Motor neuron (in vitro differentiated cells): ENCODE results near the gene COX6A1. TPM values are rescaled to one million over a fixed set of nuclear protein-coding genes. Genes with fewer than 3 reads are reported as not detected.

Source experiments
- ATAC-seq, 8 experiments: fragments of 200-7000 bp; cut with Tn5 transposase; replicated peaks in 6 of 8; 2 replicates each; pipeline ENCODE4 v1.8.0; 2021; ENCODE audit warnings: mild to moderate bottlenecking in 8 of 8, moderate library complexity in 8 of 8
- H3K27ac ChIP-seq, 2 donors: fragments of 250-450 bp; sonication (Bioruptor Pico); 2 replicates each; pipeline ENCODE4 v1.9.0; 2021; ENCODE audit warnings: antibody characterized with exemption in 2 of 2, mild to moderate bottlenecking in 2 of 2, moderate library complexity in 1 of 2
- H3K4me1 ChIP-seq, 2 donors: fragments of 250-450 bp; sonication (Bioruptor Pico); replicated peaks in 1 of 2; 2 replicates each; pipeline ENCODE4 v1.6.1; 2021; ENCODE audit warnings: antibody characterized with exemption in 2 of 2, mild to moderate bottlenecking in 2 of 2, moderate library complexity in 1 of 2
- H3K4me3 ChIP-seq, 5 donors: fragments of 250-450 bp; sonication (Bioruptor Pico); 2 replicates each; pipeline ENCODE4 v1.9.0; 2021; ENCODE audit warnings: antibody characterized with exemption in 5 of 5, mild to moderate bottlenecking in 5 of 5, moderate library complexity in 4 of 5
- WGBS, 10 experiments: fragments of 450-650 bp; shearing (Covaris generic); methylation state at CpG; one replicate each; pipeline ENCODE4 v1.0.0; 2022; 5-methylcytosine and 5-hydroxymethylcytosine counted together
- in situ Hi-C, 9 experiments: fragments of 400-800 bp; cut with MboI; loops; one replicate each; pipeline ENCODE4 v1.15.0; 2021; ENCODE audit warnings: low sequenced_read_pairs in 9 of 9, low pct_unique_long_range_greater_than_20kb in 2 of 9; ENCODE audit not compliant: unreplicated experiment in 9 of 9
- total RNA-seq, 8 experiments: library from RNA; unstranded; fragments of 300-600 nt; gene quantifications; 2 replicates each; pipeline versions ENCODE4 v1.2.3 to v1.2.4, GENCODE V29; 2022

COX6A1 gene
- total RNA-seq, 8 experiments from 2014 or later, result 604 to 967 (median 671) TPM

- ATAC-seq, result no peak
- Histone ChIP-seq H3K27ac (no peak overlapping the region), H3K4me3 (no peak overlapping the region), H3K4me1 (peaks cover 13 to 16% of the 10 kb centered on the region in 2 donors)
- 40 to 100% (median 97%) methylated on average over 1 to 8 of the region's 11 CpGs; no CpG with 5 or more reads in 7 of the 10 experiments for WGBS, 10 experiments
- in situ Hi-C loops, result no loop called here
Observed at GRCh38 chr12:120408771-120409170, 29.1 kb upstream of the COX6A1 start.

- in situ Hi-C loops, result no loop called here
- no peak overlapping the region for H3K4me3 ChIP-seq
- H3K27ac ChIP-seq, result no peak overlapping the region
- H3K4me1 ChIP-seq, result peaks cover 10 to 17% of the 10 kb centered on the region in 2 donors
- ATAC-seq, result no peak
- WGBS, 10 experiments, result 10 to 70% (median 49%) methylated on average over 1 to 4 of the region's 7 CpGs; no CpG with 5 or more reads in 2 of the 10 experiments
Observed at GRCh38 chr12:120412421-120412820, 25.5 kb upstream of the COX6A1 start.

GRCh38 chr12:120413901-120414695 lies 23.8 kb upstream of the COX6A1 start:
- WGBS, 10 experiments, result 0 to 100% (median 15%) methylated on average over 1 to 8 of the region's 13 CpGs; no CpG with 5 or more reads in 2 of the 10 experiments
- in situ Hi-C loops, result no loop called here
- H3K4me3 ChIP-seq, result peak overlapping the region in 1 of 5 donors; percentile 3

GRCh38 chr12:120416490-120417216 lies 21.3 kb upstream of the COX6A1 start:
- in situ Hi-C loops, result no loop called here
- ATAC-seq, result no peak
- no peak overlapping the region for H3K4me3 ChIP-seq
- 50 to 100% (median 80%) methylated on average over 1 to 6 of the region's 7 CpGs; no CpG with 5 or more reads in 1 of the 10 experiments for WGBS, 10 experiments
- peaks cover 10 to 17% of the 10 kb centered on the region in 2 donors for H3K4me1 ChIP-seq
- no peak overlapping the region for H3K27ac ChIP-seq

More at GRCh38 chr12:120413901-120414695, 23.8 kb upstream of the COX6A1 start:
- peaks cover 10 to 17% of the 10 kb centered on the region in 2 donors for H3K4me1 ChIP-seq
- ATAC-seq, result peak; percentile 56 to 99 (median 98)
- peak overlapping the region; percentile 86 to 87 for H3K27ac ChIP-seq

- ATAC-seq, result no peak
- peaks cover 8 to 10% of the 10 kb centered on the region in 2 donors for H3K4me1 ChIP-seq
- H3K27ac ChIP-seq, result no peak overlapping the region
- no peak overlapping the region for H3K4me3 ChIP-seq
- WGBS, 10 experiments, result 55 to 91% (median 89%) methylated on average over 2 to 4 of the region's 4 CpGs; no CpG with 5 or more reads in 5 of the 10 experiments
- in situ Hi-C loops, result no loop called here
Observed at GRCh38 chr12:120417917-120418580, 19.9 kb upstream of the COX6A1 start.

GRCh38 chr12:120421701-120422100 lies 16.2 kb upstream of the COX6A1 start:
- 67 to 100% (median 86%) methylated on average over 1 to 4 of the region's 4 CpGs; no CpG with 5 or more reads in 3 of the 10 experiments for WGBS, 10 experiments
- in situ Hi-C loops, result no loop called here
- no peak for ATAC-seq
- Histone ChIP-seq H3K4me3 (no peak overlapping the region), H3K4me1 (peaks cover 0 to 6% of the 10 kb centered on the region in 2 donors), H3K27ac (no peak overlapping the region)

GRCh38 chr12:120422892-120423456 lies 14.9 kb upstream of the COX6A1 start:
- in situ Hi-C loops, result no loop called here
- WGBS, 10 experiments, result 20 to 100% (median 72%) methylated on average over 1 to 6 of the region's 7 CpGs; no CpG with 5 or more reads in 3 of the 10 experiments

GRCh38 chr12:120425797-120426196 lies 12.1 kb upstream of the COX6A1 start:
- ATAC-seq, result no peak

More at GRCh38 chr12:120422892-120423456, 14.9 kb upstream of the COX6A1 start:
- ATAC-seq, result no peak
- peaks cover 0 to 6% of the 10 kb centered on the region in 2 donors for H3K4me1 ChIP-seq
- no peak overlapping the region for H3K4me3 ChIP-seq
- no peak overlapping the region for H3K27ac ChIP-seq

GRCh38 chr12:120428597-120429229 lies 9.2 kb upstream of the COX6A1 start:
- WGBS, 10 experiments, result 0 to 90% (median 56%) methylated on average over 1 to 7 of the region's 8 CpGs; no CpG with 5 or more reads in 2 of the 10 experiments
- peaks cover 0 to 8% of the 10 kb centered on the region in 2 donors for H3K4me1 ChIP-seq
- ATAC-seq, result peak in 2 of 8 experiments; percentile 54 to 56
- no peak overlapping the region for H3K4me3 ChIP-seq
- in situ Hi-C loops, result loop anchor here in 3 of 9 experiments (25.0 kb wide), 1 partner anchor 91 kb away; the partner anchor contains the start of gene PLA2G1B (in 3 of the 3)
- H3K27ac ChIP-seq, result no peak overlapping the region

More at GRCh38 chr12:120425797-120426196, 12.1 kb upstream of the COX6A1 start:
- in situ Hi-C loops, result loop anchor here in 3 of 9 experiments (25.0 kb wide), 1 partner anchor 88 kb away; the partner anchor contains the start of gene PLA2G1B (in 3 of the 3)
- WGBS, 10 experiments, result 32 to 100% (median 64%) methylated on average over 1 to 3 of the region's 3 CpGs; no CpG with 5 or more reads in 2 of the 10 experiments
- Histone ChIP-seq H3K27ac (no peak overlapping the region), H3K4me1 (peaks cover 0 to 8% of the 10 kb centered on the region in 2 donors), H3K4me3 (no peak overlapping the region)

- no peak for ATAC-seq
- in situ Hi-C loops, result loop anchor here in 3 of 9 experiments (25.0 kb wide), 1 partner anchor 92 kb away; the partner anchor contains the start of gene PLA2G1B (in 3 of the 3)
- no peak overlapping the region for H3K4me3 ChIP-seq
- H3K4me1 ChIP-seq, result peaks cover 0 to 8% of the 10 kb centered on the region in 2 donors
- 33 to 89% (median 62%) methylated on average over 1 to 7 of the region's 7 CpGs; no CpG with 5 or more reads in 4 of the 10 experiments for WGBS, 10 experiments
- H3K27ac ChIP-seq, result no peak overlapping the region
Observed at GRCh38 chr12:120429368-120429767, 8.5 kb upstream of the COX6A1 start.

GRCh38 chr12:120432772-120433525 lies 5.0 kb upstream of the COX6A1 start:
- ATAC-seq, result no peak
- in situ Hi-C loops, result loop anchor here in 4 of 9 experiments (10.0 to 25.0 kb wide), 3 partner anchors 78 to 108 kb away; partner anchors contain the start of gene PLA2G1B (in 4 of the 4)
- Histone ChIP-seq H3K27ac (no peak overlapping the region), H3K4me1 (peaks cover 0 to 2% of the 10 kb centered on the region in 2 donors), H3K4me3 (no peak overlapping the region)
- 0 to 77% (median 37%) methylated on average over 1 to 7 of the region's 10 CpGs; no CpG with 5 or more reads in 4 of the 10 experiments for WGBS, 10 experiments
